HepG2 (cell line): ENCODE measurements around the gene GPR12. TPM values are rescaled to one million over a fixed set of nuclear protein-coding genes. Genes with fewer than 3 reads are reported as not detected.

Experiments used
- ATAC-seq: fragments of 200-7000 bp; cut with Tn5 transposase; 3 replicates; pipeline ENCODE4 v1.9.1; 2020; ENCODE audit warnings: mild to moderate bottlenecking, moderate library complexity
- BruUV-seq: library from RNA; stranded (reverse); fragments of 400-500 nt; replicated peaks from 2 replicates; lab custom pipeline; 2021; lab: Mats Ljungman, UMichigan
- CTCF ChIA-PET: fragments of 300-600 bp; formaldehyde crosslinking; extraction: SDS; loops from one replicate; lab custom pipeline; 2021; ENCODE audit warnings: low total read pairs, inconsistent platforms, low intra/inter-chr PET ratio; lab: Yijun Ruan, JAX
- POLR2A ChIA-PET: fragments of 350-600 bp; sonication (Branson Sonifier 250); formaldehyde crosslinking; loops from one replicate; lab custom pipeline; 2020; ENCODE audit warnings: antibody characterized with exemption, inconsistent platforms; lab: Yijun Ruan, JAX
- DNase-seq: peaks from one replicate; pipeline ENCODE4 v3.0.0-alpha.2; 2015; ENCODE audit warnings: low spot score
- FAIRE-seq: peaks from 3 replicates; lab custom pipeline; 2011; peaks lifted over from hg19 to GRCh38; lab: Jason Lieb, UNC
- H2AFZ ChIP-seq: one replicate; pipeline ENCODE4 v1.6.1; 2011; ENCODE audit warnings: low read length, inconsistent platforms
- H3K27ac ChIP-seq: fragments of 300-600 bp; 3 replicates; pipeline ENCODE4 v1.8.0; 2011; ENCODE audit warnings: mixed run types, mild to moderate bottlenecking, mixed read lengths, low read length, inconsistent platforms; ENCODE audit not compliant: insufficient read depth; ENCODE audit errors: extremely low read length
- H3K27me3 ChIP-seq, 2 experiments: fragments of 200-600 bp in 1 of 2; 2 replicates in 1 of 2; 3 replicates in 1 of 2; pipeline versions ENCODE4 v1.6.0 to v1.8.0; 2011; ENCODE audit warnings: low read length in 2 of 2, mild to moderate bottlenecking in 2 of 2, moderate library complexity in 2 of 2, inconsistent platforms in 1 of 2; ENCODE audit not compliant: insufficient read depth in 2 of 2, control insufficient read depth in 1 of 2
- H3K36me3 ChIP-seq, 2 experiments: fragments of 200-600 bp in 1 of 2; replicated peaks in 1 of 2; 2 replicates in 1 of 2; 3 replicates in 1 of 2; pipeline versions ENCODE4 v1.5.1 to v1.8.0; 2011; ENCODE audit warnings: low read length in 2 of 2, inconsistent platforms in 1 of 2; ENCODE audit not compliant: insufficient read depth in 2 of 2, control insufficient read depth in 1 of 2
- H3K4me1 ChIP-seq: 2 replicates; pipeline ENCODE4 v1.5.1; 2012; ENCODE audit warnings: low read length, inconsistent platforms; ENCODE audit not compliant: insufficient read depth
- H3K4me2 ChIP-seq: 2 replicates; pipeline ENCODE4 v1.6.0; 2011; ENCODE audit warnings: low read depth, low read length, inconsistent platforms
- H3K4me3 ChIP-seq, 3 experiments: fragments of 200-600 bp in 1 of 3; sonication (generic), shearing (Covaris generic) in 1 of 3; replicated peaks in 1 of 3; 2 replicates each; pipeline ENCODE4 v1.5.1; 2011 to 2016; ENCODE audit warnings: low read length in 3 of 3, inconsistent platforms in 2 of 3, low read depth in 2 of 3, mild to moderate bottlenecking in 2 of 3, control low read depth in 1 of 3, mixed read lengths in 1 of 3; ENCODE audit not compliant: insufficient read depth in 1 of 3
- H3K79me2 ChIP-seq: one replicate; pipeline ENCODE4 v1.6.1; 2011; ENCODE audit warnings: low read length, inconsistent platforms; ENCODE audit not compliant: insufficient read depth
- H3K9ac ChIP-seq: 2 replicates; pipeline ENCODE4 v1.6.0; 2011; ENCODE audit warnings: mild to moderate bottlenecking, low read depth, low read length, inconsistent platforms; ENCODE audit not compliant: insufficient read depth
- H3K9me3 ChIP-seq: 2 replicates; pipeline ENCODE4 v1.5.1; 2012; ENCODE audit warnings: mild to moderate bottlenecking, low read length
- H4K20me1 ChIP-seq: 2 replicates; pipeline ENCODE4 v1.6.0; 2011; ENCODE audit warnings: inconsistent platforms, mild to moderate bottlenecking, low read length, moderate library complexity; ENCODE audit not compliant: insufficient read depth
- CAMTA2 ChIP-seq: sonication (generic); formaldehyde crosslinking; IDR thresholded peaks from 2 replicates; pipeline ENCODE4 v1.4.0; 2020; ENCODE audit warnings: mild to moderate bottlenecking, missing genetic modification reagents, borderline replicate concordance
- DZIP1 ChIP-seq: sonication (generic); formaldehyde crosslinking; IDR thresholded peaks from 2 replicates; pipeline ENCODE4 v1.5.0; 2020; ENCODE audit warnings: mild to moderate bottlenecking, missing genetic modification reagents
- GMEB1 ChIP-seq: sonication (generic); formaldehyde crosslinking; IDR thresholded peaks from 2 replicates; pipeline ENCODE4 v1.5.1; 2020; ENCODE audit warnings: missing genetic modification reagents, mild to moderate bottlenecking, borderline replicate concordance
- HHEX ChIP-seq: IDR thresholded peaks from 2 replicates; pipeline ENCODE4 v1.6.1; 2016; ENCODE audit warnings: control low read depth
- KLF9 ChIP-seq: IDR thresholded peaks from 2 replicates; pipeline ENCODE4 v1.6.1; 2016; ENCODE audit warnings: low read depth
- MLLT10 ChIP-seq: sonication (generic); formaldehyde crosslinking; IDR thresholded peaks from 2 replicates; pipeline ENCODE4 v1.4.0; 2020; ENCODE audit warnings: missing genetic modification reagents
- PTBP1 ChIP-seq: fragments of 200-400 bp; formaldehyde crosslinking; IDR thresholded peaks from 2 replicates; pipeline ENCODE4 v1.6.1; 2018; ENCODE audit warnings: low read length, low read depth; ENCODE audit not compliant: poor library complexity, severe bottlenecking
- SMAD3 ChIP-seq: sonication (generic); formaldehyde crosslinking; IDR thresholded peaks from 2 replicates; pipeline ENCODE4 v1.4.0; 2020; ENCODE audit warnings: missing genetic modification reagents
- SNAI1 ChIP-seq: sonication (generic); formaldehyde crosslinking; IDR thresholded peaks from 2 replicates; pipeline ENCODE4 v1.5.0; 2020; ENCODE audit warnings: mild to moderate bottlenecking, missing genetic modification reagents, borderline replicate concordance
- TRIM22 ChIP-seq: fragments of 450-650 bp; IDR thresholded peaks from 2 replicates; pipeline ENCODE4 v1.6.1; 2017
- ZNF232 ChIP-seq: sonication (generic); formaldehyde crosslinking; IDR thresholded peaks from 2 replicates; pipeline ENCODE4 v1.4.0; 2020; ENCODE audit warnings: missing genetic modification reagents, borderline replicate concordance
- ZNF292 ChIP-seq: sonication (generic); formaldehyde crosslinking; IDR thresholded peaks from 2 replicates; pipeline ENCODE4 v1.8.1; 2022; ENCODE audit warnings: mild to moderate bottlenecking, low read depth, missing genetic modification reagents, borderline replicate concordance
- ZNF34 ChIP-seq: sonication (generic); formaldehyde crosslinking; IDR thresholded peaks from 2 replicates; pipeline ENCODE4 v1.4.0; 2020; ENCODE audit warnings: mild to moderate bottlenecking, missing genetic modification reagents, borderline replicate concordance
- ZNF614 ChIP-seq: IDR thresholded peaks from 2 replicates; pipeline ENCODE4 v1.6.1; 2018; ENCODE audit warnings: missing biosample characterization, missing genetic modification reagents, inconsistent platforms, borderline replicate concordance
- ZNF615 ChIP-seq: sonication (generic); formaldehyde crosslinking; IDR thresholded peaks from 2 replicates; pipeline ENCODE4 v1.5.0; 2020; ENCODE audit warnings: mild to moderate bottlenecking, missing genetic modification reagents, borderline replicate concordance
- ZSCAN29 ChIP-seq: sonication (generic); formaldehyde crosslinking; conservative IDR thresholded peaks from 2 replicates; pipeline ENCODE4 v1.4.0; 2020; ENCODE audit warnings: mild to moderate bottlenecking, missing genetic modification reagents
- WGBS: methylation state at CpG from one replicate; pipeline ENCODE4 v1.1.6; 2017; ENCODE audit warnings: low lambda C conversion rate; 5-methylcytosine and 5-hydroxymethylcytosine counted together
- in situ Hi-C: cut with HindIII; loops from 2 replicates; pipeline ENCODE4 v1.10.0; 2017; ENCODE audit warnings: low pct_unique_long_range_greater_than_20kb; ENCODE audit not compliant: extremely low pct_ligation_motif_present
- intact Hi-C: fragments of 100-400 bp; cut with micrococcal nuclease; formaldehyde crosslinking; loops from one replicate; pipeline ENCODE4 v1.10.0; 2022; ENCODE audit not compliant: unreplicated experiment
- polyA plus RNA-seq, 8 experiments: library from polyadenylated mRNA; depleted of rRNA in 3 of 8; stranded (reverse) in 7 of 8; unstranded in 1 of 8; fragments of >200 nt; fragmentation: Illumina TruSeq in 4 of 8; extraction: Trizol in 4 of 8; gene quantifications; 2 replicates each; pipeline versions ENCODE4 v1.2.1 to v1.2.3, GENCODE V29; 2011 to 2016; ENCODE audit warnings: low read depth in 4 of 8, missing spikeins in 1 of 8, mixed read lengths in 1 of 8; ENCODE audit not compliant: insufficient read depth in 1 of 8
- total RNA-seq, 5 experiments: library from RNA; depleted of rRNA; stranded (reverse); fragments of >200 nt; fragmentation: Illumina TruSeq; extraction: Trizol; gene quantifications; 2 replicates each; pipeline ENCODE4 v1.2.3, GENCODE V29; 2016; ENCODE audit warnings: low read depth in 1 of 5

GPR12 gene
- total and polyA plus RNA-seq, 2 of the 13 experiments (the other 11 are each of a cell fraction or from before 2014, with no cell fraction given), result not detected

GRCh38 chr13:26735677-26736076 lies 24.9 kb downstream of the GPR12 start:
- 31% methylated on average over 9 of the region's 9 CpGs for WGBS
- no TSS peak for BruUV-seq
- Histone ChIP-seq H4K20me1 (no peaks in the 10 kb centered on the region), H3K27ac (no peak overlapping the region), H3K4me3 (no peak overlapping the region), H3K79me2 (no peaks in the 10 kb centered on the region), H2AFZ (no peak overlapping the region), H3K9me3 (no peaks in the 10 kb centered on the region), H3K9ac (no peak overlapping the region), H3K4me1 (no peaks in the 10 kb centered on the region), H3K36me3 (no peaks in the 10 kb centered on the region), H3K27me3 (no peaks in the 10 kb centered on the region; a peak in 2 of 5 replicates), H3K4me2 (no peak overlapping the region)
- POLR2A ChIA-PET, result no interaction called here
- in situ Hi-C loops, result no loop called here
- DNase-seq, result no peak
- FAIRE-seq, result no peak
- no peak for ATAC-seq
- CTCF ChIA-PET, result no interaction called here
- intact Hi-C loops, result no loop called here
- TF ChIP-seq TRIM22, result no peak
- no peak for TF ChIP-seq ZNF292 (CRISPR knock-in tag)
- no peak for TF ChIP-seq DZIP1
- no peak for TF ChIP-seq ZNF34 (CRISPR knock-in tag)
- no peak for TF ChIP-seq HHEX (CRISPR knock-in tag)
- no peak for TF ChIP-seq GMEB1 (CRISPR knock-in tag)
- no peak for TF ChIP-seq KLF9 (CRISPR knock-in tag)
- TF ChIP-seq CAMTA2, result no peak
- no peak for TF ChIP-seq SMAD3 (CRISPR knock-in tag)
- TF ChIP-seq ZNF232 (CRISPR knock-in tag), result no peak
- TF ChIP-seq PTBP1, result no peak
- no peak for TF ChIP-seq MLLT10 (CRISPR knock-in tag)
- TF ChIP-seq SNAI1, result no peak
- no peak for TF ChIP-seq ZNF614
- no peak for TF ChIP-seq ZSCAN29 (CRISPR knock-in tag)
- no peak for TF ChIP-seq ZNF615 (CRISPR knock-in tag)
